ENCODE data around the gene STK33. TPM values are rescaled to one million over a fixed set of nuclear protein-coding genes. Genes with fewer than 3 reads are reported as not detected.

The STK33 gene
- total and polyA plus RNA-seq, 2 donors (not counting 3 experiments of a cell fraction or from before 2014, with no cell fraction given) = 0.63 to 3.4 TPM

DNA sequence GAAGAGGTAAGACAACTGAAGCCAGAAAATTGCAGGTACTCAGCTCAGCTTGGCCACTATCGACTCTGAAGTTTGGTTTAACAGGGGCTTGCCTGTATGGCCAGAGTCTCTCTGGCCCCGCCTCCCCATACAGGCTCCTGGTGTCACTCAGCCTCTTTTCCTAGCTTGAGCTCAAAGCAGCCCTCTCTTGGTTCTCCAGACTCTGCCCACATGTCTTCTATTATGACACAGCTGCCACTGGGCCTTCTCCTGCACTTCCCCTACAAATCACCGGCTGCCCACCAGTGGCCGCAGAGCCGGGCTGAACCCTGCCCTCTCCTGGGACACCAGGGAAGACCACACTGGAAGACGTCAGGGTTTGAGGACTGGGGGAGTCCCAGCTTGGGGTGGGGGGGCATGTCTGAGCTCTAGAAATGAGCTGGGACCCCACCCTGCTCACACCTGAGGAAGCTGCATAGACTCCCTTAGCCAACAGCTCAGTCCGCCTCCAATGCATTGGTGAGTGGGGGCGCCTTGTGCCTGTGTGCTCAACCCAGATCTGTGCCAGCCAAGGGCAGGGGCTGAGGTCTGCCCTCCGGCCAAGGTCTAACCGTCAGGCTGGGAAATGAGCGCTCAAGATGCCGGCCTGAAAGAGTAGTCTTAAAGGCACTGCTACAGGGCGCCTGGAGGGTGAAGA, 236.0 kb downstream of the STK33 start:
- DNase-seq (ENCODE audit: low read depth, low spot score) (no peak), FAIRE-seq (no peak)
- Histone ChIP-seq H3K27ac (ENCODE audit: insufficient read depth, low read depth, low read length) (no peak overlapping the region), H2AFZ (ENCODE audit: low read depth, low read length) (no peak overlapping the region), H3K4me2 (ENCODE audit: insufficient read depth, low read length) (no peak overlapping the region), H3K9me3 (replicated peaks; ENCODE audit: control insufficient read depth, insufficient read depth, low read length) (no peaks in the 10 kb centered on the region), H3K4me3 (replicated peaks in 1 of 3; ENCODE audit: insufficient read depth in 1 of 3, low read depth in 1 of 3, low read length in 3 of 3) (no peak overlapping the region), H3K79me2 (ENCODE audit: control insufficient read depth, insufficient read depth, low read length) (no peaks in the 10 kb centered on the region), H3K4me1 (ENCODE audit: control insufficient read depth, extremely low read depth, insufficient read depth, low read length) (no peaks in the 10 kb centered on the region), H4K20me1 (replicated peaks; ENCODE audit: control insufficient read depth, extremely low read depth, insufficient read depth, low read length) (no peaks in the 10 kb centered on the region), H3K36me3 (ENCODE audit: control insufficient read depth in 2 of 2, extremely low read depth in 1 of 2, insufficient read depth in 2 of 2, low read length in 2 of 2) (no peaks in the 10 kb centered on the region), H3K9me1 (replicated peaks; ENCODE audit: control insufficient read depth, extremely low read depth, insufficient read depth, low read length) (no peaks in the 10 kb centered on the region), H3K27me3 (ENCODE audit: control insufficient read depth in 2 of 2, insufficient read depth in 2 of 2, low read length in 2 of 2) (peaks cover 2 to 5% of the 10 kb centered on the region in 2 experiments), H3K9ac (replicated peaks; ENCODE audit: extremely low read depth, insufficient read depth, low read length) (no peak overlapping the region)
- dilution Hi-C loops (cut with MboI; ENCODE audit: extremely low pct_ligation_motif_present, low sequenced_read_pairs) (no loop called here), intact Hi-C loops (cut with micrococcal nuclease) (no loop called here)
- BruUV-seq (replicated peaks) = no TSS peak
- ChIA-PET POLR2A (no interaction called here), CTCF (interaction anchor here (1.0 to 2.1 kb wide), 2 partner anchors 11 to 94 kb away, joined by 3 to 6 read pairs; partner anchors contain the start of gene LMO1)
- TF ChIP-seq POLR2A (IDR thresholded peaks at IDR 0.05; ENCODE audit: low read depth, low read length) (no peak), CTCF (IDR thresholded peaks at IDR 0.05; ENCODE audit: extremely low read depth in 1 of 2, insufficient read depth in 1 of 2, low read depth in 1 of 2, low read length in 2 of 2) (no peak), GATA2 (IDR thresholded peaks at IDR 0.05; ENCODE audit: insufficient read depth, insufficient read length, low read depth, low read length) (no peak), FOS (IDR thresholded peaks at IDR 0.05; ENCODE audit: borderline replicate concordance, insufficient read depth, low read length) (no peak), MYC (IDR thresholded peaks at IDR 0.05; ENCODE audit: low read depth, low read length) (no peak), POLR2AphosphoS5 (IDR thresholded peaks at IDR 0.05; ENCODE audit: insufficient read depth, low read depth, low read length) (no peak), JUN (IDR thresholded peaks at IDR 0.05; ENCODE audit: borderline replicate concordance, insufficient read depth, insufficient read length, low read depth) (no peak), EZH2 (IDR thresholded peaks at IDR 0.05; ENCODE audit: borderline replicate concordance, low read depth, low read length, severe bottlenecking) (no peak)
- TF ChIP-seq, protein P1, sequence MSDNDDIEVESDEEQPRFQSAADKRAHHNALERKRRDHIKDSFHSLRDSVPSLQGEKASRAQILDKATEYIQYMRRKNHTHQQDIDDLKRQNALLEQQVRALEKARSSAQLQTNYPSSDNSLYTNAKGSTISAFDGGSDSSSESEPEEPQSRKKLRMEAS (IDR thresholded peaks at IDR 0.05; ENCODE audit: insufficient read depth, insufficient read length) = no peak
